Measurements from ENCODE around the gene NT5DC2.

NT5DC2 gene

DNA sequence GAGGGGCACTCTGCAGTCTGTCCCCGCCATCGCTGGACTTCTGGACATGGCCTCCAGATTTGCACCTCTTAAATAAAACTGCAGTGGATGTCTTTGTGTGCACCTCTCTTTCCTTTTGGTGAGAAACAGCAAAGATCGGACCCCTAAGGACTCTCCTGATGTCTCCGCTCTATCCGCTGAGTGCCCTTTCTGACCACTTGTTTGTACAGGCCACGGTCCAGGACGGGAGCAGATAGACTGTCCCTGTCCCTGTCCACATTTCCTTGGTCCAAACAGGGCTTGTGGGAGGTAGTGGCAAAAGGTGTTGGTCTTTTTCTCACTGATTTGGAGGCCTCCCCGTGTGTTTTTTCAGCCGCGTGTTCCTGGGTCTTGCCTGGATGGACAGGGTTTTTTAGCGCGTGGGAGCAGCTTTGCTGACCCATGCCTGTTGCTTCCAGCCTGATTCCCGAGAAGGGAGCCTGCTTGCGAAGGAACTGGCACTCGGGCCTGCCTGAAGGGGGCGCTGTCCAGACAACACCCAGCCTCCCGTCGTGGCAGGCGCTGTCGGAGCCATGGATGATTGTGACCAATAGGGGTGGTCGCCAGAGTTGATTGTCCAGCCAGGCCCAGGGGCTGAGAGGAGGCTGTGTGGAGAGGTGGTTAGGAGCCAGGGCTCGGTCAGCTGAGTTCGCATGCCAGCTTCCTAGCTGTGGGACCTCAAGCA is 51.7 kb downstream of the NT5DC2 start:
- H2AFZ ChIP-seq (ENCODE audit: low read length): no peak overlapping the region
- no peaks in the 10 kb centered on the region for H3K79me2 ChIP-seq (ENCODE audit: insufficient read depth, low read length)
- H3K4me2 ChIP-seq (ENCODE audit: low read depth, low read length, poor library complexity, severe bottlenecking): no peak overlapping the region
- TF ChIP-seq EZH2phosphoT487 (IDR thresholded peaks at IDR 0.05; ENCODE audit: borderline replicate concordance) (no peak), CTCF (conservative IDR thresholded peaks at IDR 0.05; ENCODE audit: low read length) (peak; percentile 67)
- H3K9me2 ChIP-seq (replicated peaks; ENCODE audit: low read depth, low read length): no peaks in the 10 kb centered on the region
- peaks cover 81% of the 10 kb centered on the region for H3K36me3 ChIP-seq (ENCODE audit: insufficient read depth, low read length)
- no peaks in the 10 kb centered on the region for H3K27me3 ChIP-seq (ENCODE audit: insufficient read depth, low read length, poor library complexity, severe bottlenecking)
- no peaks in the 10 kb centered on the region for H3F3A ChIP-seq (ENCODE audit: low read depth)
- H3K4me1 ChIP-seq (ENCODE audit: insufficient read depth, low read length, poor library complexity, severe bottlenecking): no peaks in the 10 kb centered on the region
- no peak overlapping the region for H3K4me3 ChIP-seq (ENCODE audit: low read length, poor library complexity, severe bottlenecking)
- H3K9me3 ChIP-seq (ENCODE audit: insufficient read depth, low read depth, low read length): no peaks in the 10 kb centered on the region
- no peak overlapping the region for H3K9ac ChIP-seq (ENCODE audit: low read depth, low read length, poor library complexity, severe bottlenecking)
- no peaks in the 10 kb centered on the region for H4K20me1 ChIP-seq (ENCODE audit: insufficient read depth, low read length, poor library complexity, severe bottlenecking)

GRCh38 chr3:52480768-52481715 is 52.6 kb downstream of the NT5DC2 start:
- Histone ChIP-seq H3K4me2 (ENCODE audit: low read depth, low read length, poor library complexity, severe bottlenecking) (no peak overlapping the region), H4K20me1 (ENCODE audit: insufficient read depth, low read length, poor library complexity, severe bottlenecking) (no peaks in the 10 kb centered on the region), H3K79me2 (ENCODE audit: insufficient read depth, low read length) (no peaks in the 10 kb centered on the region), H3K9me3 (ENCODE audit: insufficient read depth, low read depth, low read length) (no peaks in the 10 kb centered on the region), H3K9me2 (replicated peaks; ENCODE audit: low read depth, low read length) (no peaks in the 10 kb centered on the region), H3K36me3 (ENCODE audit: insufficient read depth, low read length) (peaks cover 81% of the 10 kb centered on the region), H3K4me3 (ENCODE audit: low read length, poor library complexity, severe bottlenecking) (no peak overlapping the region), H3F3A (ENCODE audit: low read depth) (no peaks in the 10 kb centered on the region), H3K27me3 (ENCODE audit: insufficient read depth, low read length, poor library complexity, severe bottlenecking) (no peaks in the 10 kb centered on the region), H3K4me1 (ENCODE audit: insufficient read depth, low read length, poor library complexity, severe bottlenecking) (no peaks in the 10 kb centered on the region), H2AFZ (ENCODE audit: low read length) (no peak overlapping the region), H3K9ac (ENCODE audit: low read depth, low read length, poor library complexity, severe bottlenecking) (no peak overlapping the region)
- TF ChIP-seq CTCF (conservative IDR thresholded peaks at IDR 0.05; ENCODE audit: low read length) (no peak), EZH2phosphoT487 (IDR thresholded peaks at IDR 0.05; ENCODE audit: borderline replicate concordance) (no peak)

DNA sequence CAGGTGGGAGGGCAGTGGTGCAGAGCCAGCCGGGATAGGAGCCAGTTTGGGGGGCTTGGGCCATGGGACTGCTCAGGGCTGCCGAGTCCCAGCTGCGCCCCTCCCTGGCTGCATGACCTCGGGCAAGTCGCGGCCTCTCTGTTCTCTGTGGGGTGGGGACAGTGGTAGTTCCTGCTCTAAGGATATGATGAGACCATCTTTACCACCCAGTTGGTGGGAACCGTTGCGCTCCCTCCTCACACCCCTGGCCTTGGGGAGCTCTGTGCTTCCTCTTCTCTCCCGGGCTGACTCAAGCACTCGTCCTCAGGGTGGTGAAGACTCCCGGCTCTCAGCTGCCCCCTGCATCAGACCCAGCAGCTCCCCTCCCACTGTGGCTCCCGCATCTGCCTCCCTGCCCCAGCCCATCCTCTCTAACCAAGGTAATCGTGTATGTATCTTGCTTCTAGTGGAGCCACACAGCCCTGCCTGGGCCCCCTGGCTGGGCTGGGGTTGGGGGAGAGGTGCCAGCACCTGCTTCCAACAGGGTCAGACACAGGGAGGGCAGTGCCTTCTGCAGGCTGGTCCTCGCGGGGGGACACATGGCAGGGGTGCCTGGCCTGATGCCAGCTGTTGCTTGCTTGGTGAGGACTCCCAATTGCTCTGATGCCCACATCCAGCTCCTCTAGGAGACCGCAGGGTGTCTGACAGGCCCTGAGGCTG is 53.6 kb downstream of the NT5DC2 start:
- no peak overlapping the region for H3K4me3 ChIP-seq (ENCODE audit: low read length, poor library complexity, severe bottlenecking)
- no peak overlapping the region for H3K4me2 ChIP-seq (ENCODE audit: low read depth, low read length, poor library complexity, severe bottlenecking)

More for the DNA sequence above, 53.6 kb downstream of the NT5DC2 start:
- Histone ChIP-seq H3K36me3 (ENCODE audit: insufficient read depth, low read length) (peaks cover 82% of the 10 kb centered on the region), H4K20me1 (ENCODE audit: insufficient read depth, low read length, poor library complexity, severe bottlenecking) (no peaks in the 10 kb centered on the region), H3F3A (ENCODE audit: low read depth) (no peaks in the 10 kb centered on the region), H3K9me3 (ENCODE audit: insufficient read depth, low read depth, low read length) (no peaks in the 10 kb centered on the region), H3K79me2 (ENCODE audit: insufficient read depth, low read length) (no peaks in the 10 kb centered on the region), H3K9me2 (replicated peaks; ENCODE audit: low read depth, low read length) (no peaks in the 10 kb centered on the region), H3K27me3 (ENCODE audit: insufficient read depth, low read length, poor library complexity, severe bottlenecking) (no peaks in the 10 kb centered on the region), H3K9ac (ENCODE audit: low read depth, low read length, poor library complexity, severe bottlenecking) (no peak overlapping the region), H3K4me1 (ENCODE audit: insufficient read depth, low read length, poor library complexity, severe bottlenecking) (no peaks in the 10 kb centered on the region), H2AFZ (ENCODE audit: low read length) (no peak overlapping the region)
- TF ChIP-seq EZH2phosphoT487 (IDR thresholded peaks at IDR 0.05; ENCODE audit: borderline replicate concordance) (no peak), CTCF (conservative IDR thresholded peaks at IDR 0.05; ENCODE audit: low read length) (no peak)

All from Loucy (cell line).